GM12878 (cell line): ENCODE measurements around the gene ZNF282. TPM values are rescaled to one million over a fixed set of nuclear protein-coding genes. Genes with fewer than 3 reads are reported as not detected.

Experiments used
- ATAC-seq: fragments of 200-7000 bp; cut with Tn5 transposase; 3 replicates; pipeline ENCODE4 v1.9.1; 2020; ENCODE audit warnings: mild to moderate bottlenecking, moderate library complexity
- BruUV-seq: library from RNA; stranded (reverse); fragments of 400-500 nt; replicated peaks from 2 replicates; lab custom pipeline; 2021; lab: Mats Ljungman, UMichigan
- CTCF ChIA-PET: fragments of 300-600 bp; sonication (Branson Sonifier 250); formaldehyde crosslinking; extraction: SDS; loops from one replicate; lab custom pipeline; 2021; ENCODE audit warnings: inconsistent platforms; lab: Yijun Ruan, JAX
- POLR2A ChIA-PET: fragments of 350-600 bp; formaldehyde crosslinking; extraction: SDS; loops from one replicate; lab custom pipeline; 2021; ENCODE audit warnings: inconsistent platforms; lab: Charles Lee
- RAD21 ChIA-PET: fragments of 300-600 bp; sonication (Branson Sonifier 250); formaldehyde crosslinking; loops from one replicate; lab custom pipeline; 2023; ENCODE audit warnings: antibody characterized with exemption; ENCODE audit not compliant: unreplicated experiment; lab: Charles Lee
- SMC1A ChIA-PET: fragments of 300-600 bp; sonication (Branson Sonifier 250); formaldehyde crosslinking; loops from one replicate; lab custom pipeline; 2023; ENCODE audit not compliant: unreplicated experiment, uncharacterized antibody; lab: Charles Lee
- DNase-seq: peaks from one replicate; pipeline ENCODE4 v3.0.0-alpha.2; 2011; ENCODE audit warnings: low read depth, low spot score
- FAIRE-seq: peaks from 3 replicates; lab custom pipeline; 2011; peaks lifted over from hg19 to GRCh38; lab: Jason Lieb, UNC
- H2AFZ ChIP-seq: 2 replicates; pipeline ENCODE4 v1.6.0; 2011; ENCODE audit warnings: low read depth, low read length, control low read depth; ENCODE audit not compliant: control insufficient read depth
- H3K27ac ChIP-seq: 2 replicates; pipeline ENCODE4 v1.5.1; 2011; ENCODE audit warnings: control low read depth; ENCODE audit not compliant: control insufficient read depth, insufficient read depth
- H3K27me3 ChIP-seq, 2 experiments: replicated peaks in 1 of 2; 2 replicates each; pipeline versions ENCODE4 v1.6.0 to v1.6.1; 2011; ENCODE audit warnings: low read length in 1 of 2; ENCODE audit not compliant: control insufficient read depth in 2 of 2, insufficient read depth in 2 of 2
- H3K36me3 ChIP-seq, 2 experiments: 2 replicates each; pipeline ENCODE4 v1.5.1; 2011; ENCODE audit warnings: low read length in 1 of 2; ENCODE audit not compliant: control insufficient read depth in 2 of 2, insufficient read depth in 2 of 2
- H3K4me1 ChIP-seq: 2 replicates; pipeline ENCODE4 v1.6.1; 2011; ENCODE audit warnings: mild to moderate bottlenecking, low read length, moderate library complexity, mixed read lengths; ENCODE audit not compliant: control insufficient read depth, insufficient read depth
- H3K4me2 ChIP-seq: 2 replicates; pipeline ENCODE4 v1.6.0; 2011; ENCODE audit warnings: control low read depth; ENCODE audit not compliant: control insufficient read depth, insufficient read depth
- H3K4me3 ChIP-seq: fragments of 200-600 bp; sonication (generic); 2 replicates; pipeline ENCODE4 v1.5.1; 2016
- H3K79me2 ChIP-seq: 2 replicates; pipeline ENCODE4 v1.6.0; 2011; ENCODE audit warnings: low read length; ENCODE audit not compliant: control insufficient read depth, insufficient read depth
- H3K9ac ChIP-seq: 2 replicates; pipeline ENCODE4 v1.8.0; 2011; ENCODE audit warnings: low read length, control low read depth, mixed read lengths; ENCODE audit not compliant: control insufficient read depth, insufficient read depth
- H3K9me3 ChIP-seq: replicated peaks from 3 replicates; pipeline ENCODE4 v1.5.1; 2011; ENCODE audit warnings: mild to moderate bottlenecking, low read length; ENCODE audit not compliant: control insufficient read depth, insufficient read depth
- H4K20me1 ChIP-seq: 2 replicates; pipeline ENCODE4 v1.6.0; 2011; ENCODE audit not compliant: control insufficient read depth, insufficient read depth
- CHD4 ChIP-seq: fragments of 200-600 bp; sonication (generic); IDR thresholded peaks from 2 replicates; pipeline ENCODE4 v1.6.1; 2016; ENCODE audit warnings: mild to moderate bottlenecking
- EP300 ChIP-seq, 2 experiments: fragments of 150-350 bp in 1 of 2; IDR thresholded peaks; 2 replicates each; pipeline ENCODE4 v1.6.1; 2011 to 2012; ENCODE audit warnings: low read depth in 2 of 2, low read length in 2 of 2, borderline replicate concordance in 1 of 2, improper control_type of control experiment in 1 of 2, inconsistent platforms in 1 of 2; ENCODE audit not compliant: control insufficient read depth in 1 of 2
- FOXK2 ChIP-seq: fragments of 450-650 bp; IDR thresholded peaks from 2 replicates; pipeline ENCODE4 v1.6.1; 2017; ENCODE audit warnings: mild to moderate bottlenecking, moderate library complexity
- FOXM1 ChIP-seq: IDR thresholded peaks from 2 replicates; pipeline ENCODE4 v1.6.1; 2012; ENCODE audit warnings: low read depth, mild to moderate bottlenecking, inconsistent platforms, low read length, moderate library complexity
- GABPA ChIP-seq: IDR thresholded peaks from 2 replicates; pipeline ENCODE4 v1.6.1; 2014; ENCODE audit warnings: antibody characterized with exemption, low read depth, mild to moderate bottlenecking, inconsistent platforms
- GATAD2B ChIP-seq: fragments of 450-650 bp; conservative IDR thresholded peaks from 2 replicates; pipeline ENCODE4 v1.6.1; 2017; ENCODE audit warnings: low read depth, mild to moderate bottlenecking, moderate library complexity
- IKZF1 ChIP-seq: fragments of 450-650 bp; conservative IDR thresholded peaks from 2 replicates; pipeline ENCODE4 v1.6.1; 2017; ENCODE audit warnings: antibody characterized with exemption, mild to moderate bottlenecking
- LARP7 ChIP-seq: fragments of 450-650 bp; IDR thresholded peaks from 2 replicates; pipeline ENCODE4 v1.6.1; 2017; ENCODE audit warnings: mild to moderate bottlenecking
- NFXL1 ChIP-seq: fragments of 450-650 bp; IDR thresholded peaks from 2 replicates; pipeline ENCODE4 v1.6.1; 2017; ENCODE audit warnings: antibody characterized with exemption, mild to moderate bottlenecking, borderline replicate concordance
- POLR2A ChIP-seq: IDR thresholded peaks from 2 replicates; pipeline ENCODE4 v1.6.1; 2011; ENCODE audit warnings: low read depth, mild to moderate bottlenecking, low read length
- POLR2AphosphoS2 ChIP-seq: IDR thresholded peaks from 2 replicates; pipeline ENCODE4 v1.6.1; 2011; ENCODE audit warnings: low read depth, mild to moderate bottlenecking, low read length, improper control_type of control experiment, moderate library complexity
- RAD21 ChIP-seq: IDR thresholded peaks from 2 replicates; pipeline ENCODE4 v1.6.1; 2011; ENCODE audit warnings: mild to moderate bottlenecking, low read depth, low read length, moderate library complexity; ENCODE audit not compliant: insufficient read depth
- RFX5 ChIP-seq: IDR thresholded peaks from 2 replicates; pipeline ENCODE4 v1.6.1; 2011; ENCODE audit warnings: low read depth, low read length, improper control_type of control experiment
- SP1 ChIP-seq: IDR thresholded peaks from one replicate; pipeline ENCODE4 v1.6.1; 2011; ENCODE audit warnings: low read depth, low read length
- STAT3 ChIP-seq: IDR thresholded peaks from 2 replicates; pipeline ENCODE4 v1.6.1; 2011; ENCODE audit warnings: low read depth, low read length, improper control_type of control experiment
- TARDBP ChIP-seq: IDR thresholded peaks from 2 replicates; pipeline ENCODE4 v1.6.1; 2016; ENCODE audit warnings: borderline replicate concordance
- ZNF687 ChIP-seq: fragments of 450-650 bp; IDR thresholded peaks from 2 replicates; pipeline ENCODE4 v1.6.1; 2017; ENCODE audit warnings: mild to moderate bottlenecking, moderate library complexity
- WGBS: methylation state at CpG from one replicate; pipeline ENCODE4 v1.1.6; 2016; ENCODE audit warnings: low lambda C conversion rate; ENCODE audit not compliant: insufficient replicate concordance, insufficient coverage; ENCODE audit errors: missing lambda C conversion rate; 5-methylcytosine and 5-hydroxymethylcytosine counted together
- in situ Hi-C: fragments of 300-500 bp; cut with MboI; formaldehyde crosslinking; loops from 9 replicates; pipeline ENCODE4 v1.14.3; 2018; ENCODE audit warnings: mixed read lengths
- intact Hi-C: fragments of 100-400 bp; cut with micrococcal nuclease; formaldehyde crosslinking; loops from one replicate; pipeline ENCODE4 v1.14.2; 2022; ENCODE audit not compliant: unreplicated experiment
- polyA plus RNA-seq, 11 experiments: library from polyadenylated mRNA; depleted of rRNA in 4 of 11; unstranded in 6 of 11; stranded (reverse) in 5 of 11; fragments of >200 nt; fragmentation: Nextera tagmentation in 4 of 11; fragmentation: Illumina TruSeq in 1 of 11; extraction: Ambion mirVana in 4 of 11; extraction: Trizol in 1 of 11; gene quantifications; 1 replicate in 1 of 11; 2 replicates in 10 of 11; pipeline versions ENCODE4 v1.2.1 to v1.2.3, GENCODE V29; 2011 to 2016; ENCODE audit warnings: inconsistent platforms in 2 of 11, missing spikeins in 2 of 11, low read depth in 1 of 11
- total RNA-seq, 4 experiments: library from RNA; depleted of rRNA in 3 of 4; stranded (reverse); fragments of >200 nt in 3 of 4; fragmentation: Illumina TruSeq in 1 of 4; extraction: Trizol in 1 of 4; gene quantifications; 2 replicates each; pipeline versions ENCODE4 v1.2.1 to v1.2.3, GENCODE V29; 2013 to 2021
- TF ChIP-seq, protein P1 (sequence below): IDR thresholded peaks from 2 replicates; pipeline ENCODE4 v1.6.1; 2012; ENCODE audit warnings: low read length, inconsistent platforms

ZNF282 gene
- total and polyA plus RNA-seq, 10 of the 15 experiments (the other 5 are each of a cell fraction or from before 2014, with no cell fraction given): 0.35 to 28.4 (median 8.1) TPM

- 58% methylated on average over 6 of the region's 6 CpGs for WGBS
- H3K4me2 ChIP-seq: no peak overlapping the region
- peaks cover 0 to 6% of the 10 kb centered on the region in 2 experiments; a peak in 3 of 4 replicates for H3K36me3 ChIP-seq
- no peaks in the 10 kb centered on the region for H3K4me1 ChIP-seq
- H3K79me2 ChIP-seq: no peaks in the 10 kb centered on the region
- no peak overlapping the region for H3K27ac ChIP-seq
- in situ Hi-C loops: no loop called here
- TF ChIP-seq EP300 (IDR thresholded peaks at IDR 0.05; ENCODE audit: borderline replicate concordance in 1 of 2, control insufficient read depth in 1 of 2, low read depth in 2 of 2, low read length in 2 of 2) (no peak), STAT3 (no peak), GABPA (no peak), FOXM1 (peak; percentile 28; the same call in 1 of the 2 replicates), RAD21 (no peak), NFXL1 (no peak), SP1 (no peak), RFX5 (no peak), IKZF1 (no peak), POLR2A (peak; percentile 17; the same call in 1 of the 2 replicates), CHD4 (no peak), ZNF687 (no peak), GATAD2B (no peak), POLR2AphosphoS2 (no peak), TARDBP (no peak), LARP7 (no peak), FOXK2 (no peak)
- TF ChIP-seq, protein P1, sequence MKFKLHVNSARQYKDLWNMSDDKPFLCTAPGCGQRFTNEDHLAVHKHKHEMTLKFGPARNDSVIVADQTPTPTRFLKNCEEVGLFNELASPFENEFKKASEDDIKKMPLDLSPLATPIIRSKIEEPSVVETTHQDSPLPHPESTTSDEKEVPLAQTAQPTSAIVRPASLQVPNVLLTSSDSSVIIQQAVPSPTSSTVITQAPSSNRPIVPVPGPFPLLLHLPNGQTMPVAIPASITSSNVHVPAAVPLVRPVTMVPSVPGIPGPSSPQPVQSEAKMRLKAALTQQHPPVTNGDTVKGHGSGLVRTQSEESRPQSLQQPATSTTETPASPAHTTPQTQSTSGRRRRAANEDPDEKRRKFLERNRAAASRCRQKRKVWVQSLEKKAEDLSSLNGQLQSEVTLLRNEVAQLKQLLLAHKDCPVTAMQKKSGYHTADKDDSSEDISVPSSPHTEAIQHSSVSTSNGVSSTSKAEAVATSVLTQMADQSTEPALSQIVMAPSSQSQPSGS: no peak
- BruUV-seq: no TSS peak
- no peaks in the 10 kb centered on the region for H3K9me3 ChIP-seq
- SMC1A ChIA-PET: interaction anchor here (0.9 kb wide), 1 partner anchor 8 kb away, joined by 3 read pairs; no protein-coding TSS in a partner anchor
- no peak for DNase-seq
- no peak overlapping the region for H3K4me3 ChIP-seq
- no peaks in the 10 kb centered on the region for H4K20me1 ChIP-seq
- POLR2A ChIA-PET: interaction anchor here (0.5 to 0.6 kb wide), 2 partner anchors 372 to 682 kb away, joined by 3 to 5 read pairs; no protein-coding TSS in a partner anchor
- no peak overlapping the region for H3K9ac ChIP-seq
- FAIRE-seq: no peak
- ATAC-seq: peak; percentile 13
- intact Hi-C loops: no loop called here
- RAD21 ChIA-PET: no interaction called here
- H3K27me3 ChIP-seq: no peaks in the 10 kb centered on the region
- no peak overlapping the region for H2AFZ ChIP-seq
- CTCF ChIA-PET: interaction anchor here (1.4 to 2.0 kb wide), 3 partner anchors 9 to 34 kb away, joined by 3 to 7 read pairs (median 6); partner anchors contain the start of gene ZNF282
These were observed 34.2 kb downstream of the ZNF282 start for GRCh38 chr7:149229526-149229925.
